DMS53 (cell line): ENCODE measurements around the gene RRP1.

Experiments used
- DNase-seq: peaks from one replicate; lab custom pipeline; 2025; lab: John Stamatoyannopoulos, UW

Gene RRP1, protein sequence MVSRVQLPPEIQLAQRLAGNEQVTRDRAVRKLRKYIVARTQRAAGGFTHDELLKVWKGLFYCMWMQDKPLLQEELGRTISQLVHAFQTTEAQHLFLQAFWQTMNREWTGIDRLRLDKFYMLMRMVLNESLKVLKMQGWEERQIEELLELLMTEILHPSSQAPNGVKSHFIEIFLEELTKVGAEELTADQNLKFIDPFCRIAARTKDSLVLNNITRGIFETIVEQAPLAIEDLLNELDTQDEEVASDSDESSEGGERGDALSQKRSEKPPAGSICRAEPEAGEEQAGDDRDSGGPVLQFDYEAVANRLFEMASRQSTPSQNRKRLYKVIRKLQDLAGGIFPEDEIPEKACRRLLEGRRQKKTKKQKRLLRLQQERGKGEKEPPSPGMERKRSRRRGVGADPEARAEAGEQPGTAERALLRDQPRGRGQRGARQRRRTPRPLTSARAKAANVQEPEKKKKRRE

GRCh38 chr21:43789276-43790009, at the start of gene RRP1:
TSS of gene RRP1 (plus strand) at chr21:43789577. CDS start at chr21:43789630, 53 bp downstream.
- DNase-seq = peak; percentile 91

DNA sequence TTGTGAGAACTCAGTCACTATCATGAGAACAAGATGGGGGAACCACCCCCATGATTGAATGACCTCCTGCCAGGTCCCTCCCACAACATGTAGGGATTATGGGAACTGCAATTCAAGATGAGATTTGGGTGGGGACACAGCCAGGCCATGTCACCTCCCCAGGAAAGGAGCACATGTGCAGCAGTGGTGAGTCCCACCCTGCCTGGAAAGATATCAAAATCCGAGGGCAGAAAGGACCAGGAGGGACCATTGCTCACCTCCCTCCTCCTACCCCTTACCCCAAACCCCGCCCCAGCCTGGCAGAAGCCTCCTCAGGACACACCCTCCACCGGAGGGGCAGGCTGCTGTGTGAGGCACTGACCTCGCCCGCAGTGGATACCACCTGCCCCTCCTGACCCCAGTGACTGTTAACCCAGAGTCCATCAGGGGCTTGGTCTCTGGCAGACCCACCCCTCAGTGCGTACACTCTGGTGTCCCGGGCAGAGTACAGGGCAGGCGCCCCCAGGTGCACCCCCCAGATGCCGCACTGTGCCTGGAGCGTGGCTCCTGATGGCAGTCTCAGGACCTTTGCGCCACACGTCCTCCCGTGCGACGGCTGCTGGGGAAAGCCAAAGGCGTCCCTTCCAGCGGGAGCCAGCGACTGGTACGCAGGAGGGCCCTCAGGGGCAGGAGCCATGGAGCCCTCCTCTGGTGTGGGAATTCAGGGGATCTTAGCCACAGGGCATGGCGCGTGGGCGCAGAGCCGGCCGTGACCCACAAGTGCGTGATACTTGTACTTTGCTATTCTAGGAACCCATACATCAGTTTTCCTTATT, 49.5 kb upstream of the RRP1 start:
- DNase-seq = peak; percentile 28

GRCh38 chr21:43740497-43741156, 48.8 kb upstream of the RRP1 start:
- DNase-seq = peak; percentile 90

DNA sequence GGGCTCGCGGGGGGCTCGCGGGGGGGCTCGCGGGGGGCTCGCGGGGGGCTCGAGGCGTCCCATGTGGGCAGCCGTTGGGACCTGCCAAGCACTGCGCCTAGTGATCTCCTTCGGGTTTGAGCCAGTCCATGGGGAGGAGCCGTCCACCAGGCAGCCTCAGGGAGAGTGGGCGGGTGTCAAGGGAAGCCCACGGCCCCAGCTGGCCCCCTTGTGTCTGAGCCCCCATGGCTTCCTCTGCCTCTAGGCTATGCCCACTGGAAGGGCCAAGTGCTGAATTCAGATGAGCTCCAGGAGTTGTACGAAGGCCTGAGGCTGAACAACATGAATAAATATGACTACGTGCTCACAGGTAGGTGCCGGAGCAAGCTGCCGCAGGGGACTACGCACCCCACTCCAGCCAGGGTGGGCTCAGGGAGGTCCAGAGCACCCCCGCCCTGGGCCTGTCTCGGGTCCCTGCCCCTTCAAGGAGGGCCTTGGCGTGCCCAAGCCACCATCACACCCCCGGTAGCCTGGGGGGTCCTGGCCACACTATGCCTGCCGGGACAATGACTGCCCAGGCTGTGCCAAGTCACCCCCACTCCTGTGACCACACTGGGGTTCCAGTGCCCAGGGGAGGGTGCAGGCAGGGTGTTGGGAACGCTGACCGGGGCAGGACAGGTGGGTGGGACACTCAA, 47.8 kb upstream of the RRP1 start:
- peak; percentile 22 for DNase-seq

GRCh38 chr21:43743947-43744346, 45.4 kb upstream of the RRP1 start:
- no peak for DNase-seq

DNA sequence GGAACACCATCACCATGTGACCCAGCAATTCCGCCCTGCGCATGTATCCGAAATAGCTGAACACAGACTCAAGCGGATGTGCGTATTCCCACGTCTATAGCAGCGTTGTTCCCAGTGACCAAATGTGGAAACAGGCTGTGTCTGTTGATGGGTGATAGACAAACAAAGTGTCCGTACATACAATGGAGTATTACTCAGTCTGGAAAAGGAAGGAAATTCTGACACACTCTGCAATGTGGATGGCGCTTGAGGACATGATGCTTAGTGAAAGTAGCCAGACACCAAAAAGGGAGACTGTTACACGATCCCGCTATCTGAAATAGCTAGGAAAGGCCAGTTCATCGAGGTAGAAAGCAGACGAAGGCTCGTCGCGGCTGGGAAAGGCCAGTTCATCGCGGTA, 44.7 kb upstream of the RRP1 start:
- no peak for DNase-seq

DNA sequence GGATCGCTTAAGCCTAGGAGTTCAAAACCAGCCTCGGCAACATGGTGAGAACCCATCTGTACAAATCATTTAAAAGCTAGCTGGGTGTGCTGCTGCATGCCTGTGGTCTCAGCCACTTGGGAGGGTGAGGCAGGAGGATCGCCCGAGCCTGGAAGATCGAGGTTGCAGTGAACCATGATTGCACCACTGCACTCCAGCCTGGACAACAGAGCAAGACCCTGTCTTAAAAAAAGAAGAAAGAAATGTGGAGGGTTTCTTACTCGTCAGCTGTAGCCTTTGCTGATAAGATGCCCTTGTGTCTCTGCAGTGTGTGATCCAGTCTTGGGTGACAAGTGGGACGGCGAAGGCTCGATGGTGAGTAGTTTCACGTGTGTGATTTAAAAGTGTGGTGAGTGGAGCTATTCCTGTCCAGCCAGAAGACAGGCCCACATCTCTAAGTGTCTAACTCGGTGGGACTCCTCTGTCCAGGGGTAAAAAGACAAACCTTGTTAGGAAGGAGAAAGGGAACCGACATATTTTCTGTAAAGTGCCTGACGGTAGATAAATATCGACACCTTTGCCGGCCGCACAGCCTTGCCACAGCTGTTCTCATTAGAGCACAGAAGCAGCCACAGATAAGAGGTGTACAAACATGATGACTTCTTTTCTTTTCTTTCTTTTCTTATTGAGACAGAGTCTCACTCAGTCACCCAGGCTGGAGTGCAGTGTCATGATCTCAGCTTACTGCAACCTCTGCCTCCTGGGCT, 43.4 kb upstream of the RRP1 start:
- no peak for DNase-seq

DNA sequence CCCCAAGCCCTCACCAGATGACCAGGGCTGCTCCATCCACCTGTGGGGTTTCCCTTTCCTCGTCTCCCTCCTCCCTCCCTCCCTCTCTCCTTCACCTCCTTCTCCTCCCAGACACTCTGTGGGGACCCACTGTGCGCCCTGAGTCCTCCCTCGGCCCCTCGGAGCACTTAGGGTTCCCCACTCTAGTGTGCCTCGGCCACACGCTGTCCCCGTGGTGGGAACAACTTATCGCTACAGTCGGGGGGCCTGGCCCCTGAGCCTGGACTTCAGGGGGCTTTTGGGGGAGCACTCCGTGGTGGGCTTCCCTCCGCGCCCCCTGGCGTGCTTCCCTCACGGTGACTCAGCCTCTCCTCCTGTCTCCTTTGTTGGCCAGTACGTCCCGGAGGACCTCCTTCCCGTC, 40.8 kb upstream of the RRP1 start:
- DNase-seq = no peak

DNA sequence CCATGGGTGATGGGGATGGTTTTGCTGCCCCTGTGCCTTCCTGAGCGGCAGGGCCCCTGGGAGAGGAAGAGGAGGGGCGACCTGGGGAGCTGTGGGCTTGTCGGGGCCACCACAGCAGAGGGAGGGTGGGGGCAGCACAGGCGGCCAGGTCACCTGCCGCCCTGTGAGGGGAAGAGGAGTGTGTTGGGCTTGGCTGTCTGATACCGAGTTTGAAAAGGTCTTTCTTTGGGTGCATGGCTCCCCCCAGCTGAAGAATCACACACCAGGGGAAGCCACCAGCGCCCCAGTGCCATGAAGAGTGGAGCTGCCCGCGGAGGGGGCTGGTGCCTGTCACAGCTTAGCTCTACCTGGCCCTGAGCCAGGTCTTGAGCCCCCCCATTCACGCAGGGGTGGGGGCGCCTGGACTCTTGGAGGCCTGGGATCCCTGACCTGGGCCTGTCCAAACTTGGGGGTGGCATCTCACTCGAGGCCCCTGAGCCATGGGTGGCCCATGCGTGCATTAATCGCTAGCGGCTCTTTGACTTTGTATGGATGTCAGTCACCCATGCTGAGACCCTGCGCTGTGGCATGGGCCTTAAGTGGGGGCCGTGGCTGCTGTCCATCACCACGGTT, 39.6 kb upstream of the RRP1 start:
- no peak for DNase-seq

GRCh38 chr21:43750339-43751033, 38.9 kb upstream of the RRP1 start:
- DNase-seq = no peak

DNA sequence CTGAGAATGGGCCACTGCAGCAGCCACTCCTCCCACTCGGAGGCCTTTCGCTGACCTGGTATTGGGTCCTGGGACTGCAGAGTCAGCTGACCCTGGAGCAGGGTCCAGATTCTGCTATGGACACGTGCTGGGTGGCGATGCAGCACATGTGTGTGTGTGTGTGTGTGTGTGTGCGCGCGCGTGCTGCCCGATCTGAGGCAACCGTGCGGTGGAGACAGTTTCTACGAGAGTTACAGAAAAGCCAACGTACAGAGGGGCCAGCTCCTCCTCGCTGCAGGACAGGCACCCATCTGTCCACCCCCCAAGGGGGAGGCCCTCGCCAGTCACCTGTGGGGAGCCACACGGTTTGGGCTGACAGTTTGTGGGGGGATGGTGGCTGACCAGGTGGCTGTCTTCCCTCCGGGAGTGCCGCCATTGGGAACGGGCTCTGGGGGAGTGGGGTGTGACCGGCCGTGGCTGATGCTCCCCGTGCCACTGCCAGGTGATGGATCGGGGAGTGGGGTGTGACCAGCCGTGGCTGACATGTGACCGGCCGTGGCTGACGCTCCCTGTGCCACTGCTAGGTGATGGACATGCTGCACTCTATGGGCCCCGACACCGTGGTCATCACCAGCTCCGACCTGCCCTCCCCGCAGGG, 37.3 kb upstream of the RRP1 start:
- DNase-seq = no peak

DNA sequence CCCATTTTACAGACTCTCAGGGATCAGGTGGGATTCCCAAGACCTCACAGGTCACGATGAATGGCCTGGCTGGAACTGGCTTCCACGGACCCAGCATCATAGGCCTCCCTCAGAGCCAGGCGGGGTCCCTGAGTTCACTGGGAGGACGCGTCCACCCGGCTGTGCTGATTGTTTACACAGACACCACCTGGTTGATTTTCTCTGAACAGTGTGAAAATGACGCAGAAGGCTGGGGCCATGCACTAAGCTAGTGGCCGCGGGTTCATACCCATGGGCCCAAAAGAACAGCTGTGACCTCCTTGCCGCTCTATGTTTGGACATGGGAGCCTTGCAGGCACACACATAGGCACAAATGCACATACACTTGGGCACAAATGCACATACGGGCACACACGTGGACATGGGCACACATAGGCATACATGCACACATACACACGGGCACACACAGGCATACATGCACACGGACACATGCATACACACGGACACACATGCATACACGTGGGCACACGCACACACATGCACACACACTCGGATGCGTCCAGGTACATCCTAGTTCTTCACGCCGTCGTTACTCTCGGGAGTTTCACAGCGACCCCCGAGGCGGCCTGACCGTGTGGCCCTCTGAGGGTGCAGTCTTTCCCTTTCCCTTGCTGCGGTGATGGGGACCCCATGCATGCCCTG, 36.5 kb upstream of the RRP1 start:
- no peak for DNase-seq

- no peak for DNase-seq
These were observed 36.0 kb upstream of the RRP1 start for GRCh38 chr21:43753439-43753799.

DNA sequence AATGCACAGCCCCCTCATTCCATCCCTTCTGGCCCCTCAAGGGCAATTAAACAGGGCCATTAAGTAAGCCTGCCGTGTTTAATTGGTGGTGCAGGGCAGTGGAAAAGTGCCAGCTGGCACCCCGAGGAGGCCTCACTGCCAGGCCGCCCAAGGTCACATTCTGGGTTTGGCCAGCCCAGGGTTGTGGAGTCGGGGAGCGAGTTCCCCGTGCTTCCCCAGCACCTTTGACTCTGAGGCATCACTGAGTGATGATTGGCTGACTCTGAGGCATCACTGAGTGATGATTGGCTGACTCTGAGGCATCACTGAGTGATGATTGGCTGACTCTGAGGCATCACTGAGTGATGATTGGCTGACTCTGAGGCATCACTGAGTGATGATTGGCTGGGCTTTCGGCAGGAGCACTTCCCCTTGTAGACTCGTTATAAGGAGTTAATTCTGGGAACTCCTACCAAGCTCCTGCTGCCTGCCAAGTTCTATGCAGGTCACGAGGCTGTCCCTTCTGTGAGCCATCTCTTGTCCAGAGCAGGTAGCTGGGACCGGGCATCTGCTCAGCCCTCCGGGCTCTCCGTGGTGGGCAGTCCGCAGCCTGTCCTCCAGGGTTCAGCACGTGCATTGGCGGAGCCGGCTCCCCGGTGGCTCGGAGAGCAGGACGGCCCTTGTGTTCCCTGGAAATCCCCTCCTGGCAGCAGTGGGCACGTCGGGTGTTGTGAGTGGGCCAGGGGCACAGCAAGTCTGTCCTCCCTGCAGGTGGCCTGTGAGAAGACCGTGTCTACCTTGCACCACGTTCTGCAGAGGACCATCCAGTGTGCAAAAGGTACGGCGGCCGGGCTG, 34.2 kb upstream of the RRP1 start:
- DNase-seq = no peak

- DNase-seq = no peak
These were observed 33.4 kb upstream of the RRP1 start for GRCh38 chr21:43755820-43756594.

- no peak for DNase-seq
These were observed 31.8 kb upstream of the RRP1 start for GRCh38 chr21:43757601-43758000.

- DNase-seq = no peak
These were observed 31.2 kb upstream of the RRP1 start for GRCh38 chr21:43758111-43758641.
